Astrocyte (in vitro differentiated cells and primary cell): Measurements from ENCODE around the gene CIC.

Source experiments
- EZH2 ChIP-seq: IDR thresholded peaks from 2 replicates; pipeline ENCODE4 v1.6.1; 2012; ENCODE audit warnings: mild to moderate bottlenecking, low read length, inconsistent platforms; ENCODE audit not compliant: insufficient read depth
- TF ChIP-seq, protein P1 (sequence below): IDR thresholded peaks from 2 replicates; pipeline ENCODE4 v1.5.1; 2011; ENCODE audit warnings: low read depth, mild to moderate bottlenecking, inconsistent platforms, low read length, moderate library complexity; ENCODE audit not compliant: insufficient read depth

DNA sequence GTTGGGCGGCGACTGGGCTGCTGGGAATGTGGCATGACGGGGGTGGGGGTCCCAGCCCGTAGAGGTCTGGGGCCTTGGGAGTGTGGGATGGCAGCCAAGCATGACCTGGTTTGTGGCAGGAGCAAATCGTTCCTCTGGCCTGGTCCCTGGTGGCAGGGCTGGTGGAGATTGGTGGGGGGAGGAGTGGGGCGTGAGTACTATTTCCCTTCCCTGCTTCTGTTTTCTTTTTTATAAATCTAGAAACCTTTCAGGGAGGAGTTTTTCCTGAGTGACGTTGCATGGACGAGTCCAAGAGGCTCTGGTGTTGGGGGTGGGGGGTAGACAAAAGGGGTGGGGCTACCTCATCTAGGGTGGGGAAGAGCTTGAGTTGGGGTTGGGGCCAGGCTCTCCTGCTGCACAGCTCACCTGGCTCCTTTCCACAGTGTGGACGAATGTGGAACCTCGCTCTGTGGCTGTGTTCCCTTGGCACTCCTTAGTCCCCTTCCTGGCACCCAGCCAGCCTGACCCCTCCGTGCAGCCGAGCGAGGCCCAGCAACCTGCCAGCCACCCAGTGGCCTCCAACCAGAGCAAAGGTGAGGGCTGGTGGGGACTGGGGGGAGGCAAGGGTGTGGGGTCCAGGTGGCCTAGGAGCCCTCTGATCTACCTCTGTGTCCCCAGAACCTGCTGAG lies 17.4 kb downstream of the CIC start:
- TF ChIP-seq, protein P1, sequence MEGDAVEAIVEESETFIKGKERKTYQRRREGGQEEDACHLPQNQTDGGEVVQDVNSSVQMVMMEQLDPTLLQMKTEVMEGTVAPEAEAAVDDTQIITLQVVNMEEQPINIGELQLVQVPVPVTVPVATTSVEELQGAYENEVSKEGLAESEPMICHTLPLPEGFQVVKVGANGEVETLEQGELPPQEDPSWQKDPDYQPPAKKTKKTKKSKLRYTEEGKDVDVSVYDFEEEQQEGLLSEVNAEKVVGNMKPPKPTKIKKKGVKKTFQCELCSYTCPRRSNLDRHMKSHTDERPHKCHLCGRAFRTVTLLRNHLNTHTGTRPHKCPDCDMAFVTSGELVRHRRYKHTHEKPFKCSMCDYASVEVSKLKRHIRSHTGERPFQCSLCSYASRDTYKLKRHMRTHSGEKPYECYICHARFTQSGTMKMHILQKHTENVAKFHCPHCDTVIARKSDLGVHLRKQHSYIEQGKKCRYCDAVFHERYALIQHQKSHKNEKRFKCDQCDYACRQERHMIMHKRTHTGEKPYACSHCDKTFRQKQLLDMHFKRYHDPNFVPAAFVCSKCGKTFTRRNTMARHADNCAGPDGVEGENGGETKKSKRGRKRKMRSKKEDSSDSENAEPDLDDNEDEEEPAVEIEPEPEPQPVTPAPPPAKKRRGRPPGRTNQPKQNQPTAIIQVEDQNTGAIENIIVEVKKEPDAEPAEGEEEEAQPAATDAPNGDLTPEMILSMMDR, result no peak
- TF ChIP-seq EZH2, result no peak
